NOMO-1 treated with dmso at 0.1 percent for 144 hours (cell line): ENCODE results near the gene POC1B.

Experiments used
- DNase-seq: peaks from one replicate; lab custom pipeline; 2025; ENCODE audit not compliant: unreplicated experiment; lab: John Stamatoyannopoulos, UW

POC1B gene

GRCh38 chr12:89525824-89526770, at the start of gene POC1B:
POC1B (minus strand) TSS chr12:89526047; CDS start chr12:89525895, 152 bp downstream.
- peak; percentile 79 for DNase-seq

GRCh38 chr12:89575374-89575773, 49.5 kb upstream of the POC1B start:
- DNase-seq, result no peak

DNA sequence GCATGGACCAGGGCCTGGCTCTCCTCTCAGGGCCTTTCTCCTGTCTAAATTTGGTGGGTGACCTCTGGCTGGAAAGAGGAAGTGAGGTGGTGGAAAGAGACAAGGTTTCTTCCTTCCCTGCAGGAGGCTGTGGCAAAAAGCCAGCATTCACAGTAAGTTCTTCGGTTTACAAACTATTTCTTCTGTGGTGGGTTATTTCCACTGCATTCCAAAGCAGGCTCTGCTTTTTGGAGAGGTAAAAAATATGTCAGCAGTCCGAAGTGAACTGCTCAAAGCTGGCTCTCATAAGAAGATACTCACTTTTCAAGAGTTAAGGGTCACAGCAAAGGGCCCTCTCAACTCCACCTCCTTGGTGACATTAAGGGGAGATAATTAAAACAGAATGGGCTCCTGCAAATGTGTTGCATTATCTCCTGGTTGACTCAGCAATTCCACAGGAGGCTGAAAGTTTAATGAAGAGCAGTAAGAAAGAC, 48.9 kb upstream of the POC1B start:
- DNase-seq, result no peak

GRCh38 chr12:89573051-89573810, 47.4 kb upstream of the POC1B start:
- no peak for DNase-seq

GRCh38 chr12:89571491-89572195, 45.8 kb upstream of the POC1B start:
- DNase-seq, result no peak

- DNase-seq, result no peak
These were observed 42.6 kb upstream of the POC1B start for GRCh38 chr12:89568484-89568883.

- DNase-seq, result no peak
These were observed 41.9 kb upstream of the POC1B start for GRCh38 chr12:89567691-89568239.

GRCh38 chr12:89566615-89567014, 40.8 kb upstream of the POC1B start:
- no peak for DNase-seq

GRCh38 chr12:89565002-89565401, 39.2 kb upstream of the POC1B start:
- DNase-seq, result no peak

GRCh38 chr12:89559753-89560152, 33.9 kb upstream of the POC1B start:
- DNase-seq, result no peak

GRCh38 chr12:89556976-89557375, 31.1 kb upstream of the POC1B start:
- DNase-seq, result no peak

DNA sequence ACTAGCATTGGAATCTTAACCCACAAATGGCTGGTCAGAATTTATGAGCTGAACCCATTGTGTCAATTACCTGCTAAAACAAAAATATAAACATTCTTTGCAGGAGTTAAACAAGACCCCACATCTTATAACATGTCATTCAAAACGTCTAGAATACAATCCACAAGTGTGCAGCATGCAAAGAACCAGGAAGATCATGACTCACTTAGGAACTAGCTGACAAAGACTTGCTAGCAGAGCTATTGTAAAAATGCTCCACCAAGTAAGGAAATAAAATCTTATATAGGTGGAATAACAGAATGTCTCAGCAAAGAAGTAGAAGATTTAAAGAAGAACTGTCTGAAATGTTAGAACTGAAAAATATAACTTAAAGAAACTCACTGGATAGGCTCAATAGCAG, 26.5 kb upstream of the POC1B start:
- DNase-seq, result no peak

DNA sequence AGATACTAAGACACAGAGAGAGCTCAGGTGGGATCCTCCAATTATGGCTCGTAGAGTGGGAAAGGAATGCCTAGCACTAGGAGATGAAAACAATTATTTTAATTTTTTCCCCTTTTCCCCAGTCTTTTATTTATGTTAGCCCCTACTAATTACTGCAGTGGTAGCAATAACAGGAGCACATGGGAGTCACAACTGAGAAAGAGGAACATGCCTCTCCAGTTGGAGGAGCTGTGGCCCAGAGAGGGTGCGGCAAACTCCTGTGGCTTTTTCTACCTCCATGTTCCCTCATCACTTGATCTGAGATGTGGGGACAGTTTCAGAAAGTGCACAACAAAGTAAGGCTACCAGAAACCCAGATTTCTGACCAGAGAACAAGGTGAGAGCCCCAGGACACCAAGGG, 25.9 kb upstream of the POC1B start:
- no peak for DNase-seq

- DNase-seq, result no peak
These were observed 21.3 kb upstream of the POC1B start for GRCh38 chr12:89547101-89547500.

DNA sequence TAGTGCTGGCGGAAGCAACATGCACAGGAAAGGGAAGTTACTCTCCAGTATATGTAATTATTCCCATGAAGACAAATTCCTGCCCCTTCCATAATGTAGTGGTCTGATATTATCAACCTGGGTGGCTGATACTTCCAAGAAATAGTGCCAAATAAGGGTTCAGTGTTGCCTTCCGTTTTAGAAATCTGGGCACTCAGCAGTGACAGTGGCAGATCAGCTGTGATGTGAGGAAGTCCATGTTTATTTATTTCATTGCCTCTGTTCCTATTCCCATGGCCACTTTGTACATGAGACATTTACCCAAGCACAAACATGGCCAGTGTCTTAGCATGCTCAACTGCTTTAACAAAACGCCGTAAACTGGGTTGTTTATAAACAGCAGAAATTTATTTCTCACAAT, 20.3 kb upstream of the POC1B start:
- no peak for DNase-seq

GRCh38 chr12:89544681-89545184, 18.9 kb upstream of the POC1B start:
- no peak for DNase-seq

GRCh38 chr12:89544022-89544421, 18.2 kb upstream of the POC1B start:
- DNase-seq, result no peak

DNA sequence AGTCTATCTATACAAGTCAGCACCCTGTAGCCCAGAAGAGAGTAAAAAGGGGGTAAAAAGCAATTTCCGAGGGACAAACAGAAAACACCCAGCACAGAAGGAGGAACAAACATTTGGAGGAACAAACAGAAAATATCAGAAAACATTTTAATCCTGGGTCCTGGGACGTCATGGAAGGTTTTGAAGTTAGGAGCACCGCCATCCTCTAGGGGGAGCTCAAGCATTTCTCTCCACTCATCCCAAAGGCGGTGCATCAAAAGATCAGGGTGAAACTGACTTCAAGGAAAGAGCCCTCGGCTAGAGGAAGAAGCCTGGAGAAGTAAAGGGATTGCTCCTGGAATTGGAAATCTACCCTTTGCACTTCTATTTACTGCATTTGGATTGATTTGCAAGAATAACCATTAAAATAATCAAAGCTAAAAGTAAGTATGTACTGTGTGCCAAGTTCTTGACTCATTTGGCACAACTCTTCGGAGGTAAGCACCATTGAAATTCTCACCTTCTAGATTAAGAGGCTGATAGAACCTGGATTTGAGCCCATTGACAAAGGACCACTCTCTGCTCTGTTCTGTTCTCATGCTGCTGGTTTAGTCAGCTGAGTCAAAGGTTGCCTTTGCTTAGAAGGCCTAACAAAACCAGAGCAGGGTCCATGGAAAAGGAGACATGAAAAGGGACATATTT, 17.2 kb upstream of the POC1B start:
- DNase-seq, result peak; percentile 67

- no peak for DNase-seq
These were observed 16.4 kb upstream of the POC1B start for GRCh38 chr12:89542236-89542635.

DNA sequence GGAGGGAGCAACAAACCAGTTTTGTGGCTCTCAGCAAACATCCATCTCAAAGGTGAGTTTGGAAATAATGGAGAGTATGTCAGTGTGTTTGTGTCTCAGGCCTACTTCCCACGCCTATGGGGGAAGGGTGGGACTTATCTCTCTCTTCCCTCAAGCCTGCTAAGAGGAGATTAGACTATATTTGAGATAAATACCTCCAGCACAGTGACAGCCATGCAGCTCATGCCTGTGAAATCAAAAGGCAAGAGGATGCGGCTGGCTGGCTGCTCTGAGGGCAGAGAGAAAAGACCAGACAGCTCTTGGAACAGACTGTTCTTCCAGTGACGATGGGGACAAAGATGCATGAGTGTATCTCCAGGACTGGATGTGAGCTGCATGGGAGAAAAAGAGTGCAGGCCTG, 14.7 kb upstream of the POC1B start:
- no peak for DNase-seq
